HG02623 (cell line): ENCODE results near the gene KCNN3.
"Not testable (repeated sequence)": the region's sequence is repeated elsewhere in the genome, so short reads cannot be mapped to it uniquely, and the experiment has no call there.

Experiments used
- ATAC-seq: cut with Tn5 transposase; IDR thresholded peaks from one replicate; pipeline ENCODE4 v1.9.1; 2021; ENCODE audit warnings: moderate library complexity; ENCODE audit not compliant: unreplicated experiment

Gene KCNN3

GRCh38 chr1:154870115-154870571, at the start of gene KCNN3:
Gene KCNN3 (minus strand): TSS chr1:154870281. CDS start chr1:154869964, 317 bp downstream.
- peak; percentile 79 for ATAC-seq

DNA sequence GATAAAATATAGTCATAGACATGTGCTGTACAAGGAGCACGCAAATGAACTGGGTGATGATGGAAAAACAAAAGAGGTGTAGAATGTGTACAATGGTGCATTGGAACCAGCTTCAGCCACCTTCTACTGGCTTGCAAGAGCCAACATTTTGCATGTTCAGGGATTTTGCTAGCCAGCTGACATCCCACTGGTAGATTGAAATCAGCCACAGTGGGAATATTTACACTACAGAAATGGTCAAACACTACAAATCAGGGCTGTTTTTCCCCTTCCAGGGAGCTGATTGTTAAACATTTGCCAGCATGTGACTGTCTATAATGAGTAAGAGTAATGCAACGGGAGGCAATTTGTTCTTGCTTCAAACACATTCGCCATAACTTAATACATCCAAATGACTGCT, 43.2 kb upstream of the KCNN3 start:
- no peak for ATAC-seq

GRCh38 chr1:154912755-154913154, 42.7 kb upstream of the KCNN3 start:
- ATAC-seq, result no peak

DNA sequence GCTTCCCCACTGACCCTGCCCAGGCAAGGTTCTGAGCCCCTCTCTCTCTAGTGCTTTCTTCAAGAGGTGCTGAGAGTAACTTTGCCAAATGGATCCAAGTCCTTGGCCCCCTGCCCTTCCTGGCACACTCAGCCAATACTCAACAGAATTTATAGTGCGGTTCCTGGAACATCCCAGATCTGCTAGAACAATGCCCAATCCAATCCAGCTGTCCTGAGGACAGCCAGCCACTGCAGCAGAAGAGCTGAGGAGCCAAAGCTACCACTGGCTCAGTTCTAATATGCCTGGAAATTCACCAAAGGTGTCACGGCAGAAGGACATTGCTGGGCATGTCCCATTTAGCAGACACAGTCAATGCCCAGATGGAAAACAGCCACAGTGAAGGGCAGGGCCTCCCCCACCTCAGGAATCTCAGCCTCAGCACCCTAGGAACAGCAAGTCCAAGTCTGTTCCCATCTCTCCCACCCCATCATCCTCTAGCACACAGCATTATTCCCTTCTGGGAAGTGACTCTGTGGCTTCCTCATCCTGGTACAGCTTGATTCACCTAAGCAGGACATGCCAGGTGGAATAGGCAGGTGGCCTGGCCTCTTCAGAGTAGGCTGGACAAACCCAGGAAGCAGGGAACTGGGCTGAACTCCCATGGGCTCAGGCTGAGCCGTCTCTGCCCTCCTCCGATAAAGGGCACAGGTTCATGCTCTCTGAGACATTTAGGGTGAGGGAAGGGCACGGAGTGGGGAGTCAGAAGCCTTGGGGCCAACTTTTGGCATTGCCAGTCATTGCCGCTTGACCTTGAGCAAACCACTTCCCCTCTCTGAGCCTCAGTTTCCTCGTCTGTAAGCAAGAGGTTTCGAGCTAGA, 41.8 kb upstream of the KCNN3 start:
- ATAC-seq, result no peak

- no peak for ATAC-seq
Measured at GRCh38 chr1:154910851-154911250, 40.8 kb upstream of the KCNN3 start.

- ATAC-seq, result no peak
Measured at GRCh38 chr1:154908937-154909336, 38.9 kb upstream of the KCNN3 start.

DNA sequence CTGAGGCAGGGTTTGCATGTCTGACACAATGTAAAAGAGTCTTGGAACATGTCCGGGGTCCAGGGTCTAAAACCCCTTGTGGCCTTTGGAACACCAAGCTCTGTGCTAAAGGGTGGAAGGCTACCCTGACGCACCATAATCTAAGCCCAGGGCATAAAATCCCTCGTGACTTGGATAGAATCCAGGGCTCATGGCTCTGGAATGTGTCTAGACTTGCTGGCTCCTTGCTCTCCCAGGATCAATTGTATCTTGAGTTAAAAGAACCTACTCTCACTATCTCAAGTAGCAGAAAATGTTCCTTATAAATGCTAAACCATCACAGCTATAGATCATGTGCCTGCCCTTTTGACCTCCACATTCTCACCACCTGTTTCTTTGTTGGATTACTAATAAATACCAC, 38.0 kb upstream of the KCNN3 start:
- not testable (repeated sequence) for ATAC-seq

GRCh38 chr1:154906621-154907081, 36.6 kb upstream of the KCNN3 start:
- ATAC-seq, result no peak

DNA sequence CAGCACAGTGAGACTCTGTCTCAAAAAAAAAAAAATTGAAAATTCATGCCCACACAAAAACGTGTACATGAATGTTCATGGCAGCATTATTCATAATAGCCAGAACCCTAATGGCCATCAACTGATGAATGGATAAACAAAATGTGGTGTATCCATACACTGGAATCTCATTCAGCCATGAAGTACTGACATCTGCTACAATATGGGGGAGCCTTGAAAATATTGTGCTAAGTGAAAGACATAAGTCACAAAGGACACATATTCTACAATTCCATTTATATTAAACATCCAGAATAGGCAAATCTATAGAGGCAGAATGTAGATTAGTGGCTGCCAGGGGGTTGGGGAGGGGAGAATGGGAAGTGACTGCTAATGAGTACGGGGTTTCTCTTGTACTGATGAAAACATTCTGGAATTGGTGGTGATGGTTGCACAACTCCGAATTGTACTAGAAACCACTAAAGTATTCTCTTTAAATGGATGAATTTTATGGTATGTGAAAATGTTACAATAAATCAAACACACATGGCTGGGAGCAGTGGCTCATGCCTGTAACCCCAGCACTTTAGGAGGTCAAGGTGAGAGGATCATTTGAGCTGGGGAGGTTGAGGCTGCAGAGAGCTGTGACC, 33.0 kb upstream of the KCNN3 start:
- ATAC-seq, result no peak

DNA sequence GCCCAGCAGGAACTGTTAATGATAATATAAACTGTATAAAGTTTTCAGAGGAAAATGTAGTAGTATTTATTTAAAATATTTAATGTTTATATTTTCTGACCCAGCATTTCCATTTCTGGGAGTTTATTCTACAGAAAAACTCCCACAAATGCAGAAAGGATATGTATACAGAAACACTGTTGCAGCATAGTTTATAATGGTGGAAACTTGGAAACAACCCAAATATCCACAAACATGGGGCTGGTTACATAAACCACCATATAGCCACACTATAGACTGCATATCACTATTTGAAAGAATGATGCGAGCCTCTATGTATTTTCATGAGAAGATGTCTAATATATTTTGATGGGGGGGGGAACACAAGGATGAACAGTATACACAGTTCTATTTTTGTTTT, 31.5 kb upstream of the KCNN3 start:
- ATAC-seq, result no peak

DNA sequence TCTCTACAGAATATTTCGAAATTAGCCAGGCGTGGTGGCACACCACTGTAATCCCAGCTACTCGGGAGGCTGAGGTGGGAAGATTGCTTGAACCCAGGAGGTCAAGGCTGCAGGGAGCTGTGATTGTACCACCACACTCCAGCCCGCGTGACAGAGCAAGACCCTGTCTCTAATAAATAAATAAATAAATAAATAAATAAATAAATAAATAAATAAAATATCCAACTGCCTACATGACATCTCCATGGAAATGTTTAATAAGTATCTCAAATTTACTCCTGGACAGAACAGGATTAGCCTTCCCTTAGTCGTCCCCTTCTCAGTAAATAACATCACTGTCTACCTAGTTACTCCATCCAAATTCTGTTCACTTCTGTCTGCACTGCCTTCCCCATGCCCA, 29.0 kb upstream of the KCNN3 start:
- no peak for ATAC-seq

GRCh38 chr1:154896771-154897286, 26.7 kb upstream of the KCNN3 start:
- ATAC-seq, result no peak

DNA sequence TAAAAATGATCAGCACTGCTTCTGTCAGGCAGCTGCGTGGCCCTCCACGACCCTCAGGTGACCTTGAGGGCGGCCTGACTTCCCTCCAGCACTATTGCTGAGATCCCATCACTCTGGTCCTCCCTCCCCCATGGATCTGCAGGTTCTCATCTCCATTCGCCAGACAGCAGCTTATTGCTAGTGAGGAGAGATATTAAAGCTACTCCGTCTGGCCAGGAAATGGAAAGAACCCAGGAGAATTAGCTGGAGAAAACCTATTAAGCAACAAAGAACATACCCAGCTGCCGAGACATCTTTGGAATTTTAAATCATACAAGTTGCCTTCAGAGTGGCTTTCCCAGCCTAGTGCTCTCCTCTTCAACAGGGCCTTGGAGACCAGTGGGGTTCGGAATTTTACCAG, 25.7 kb upstream of the KCNN3 start:
- ATAC-seq, result no peak

DNA sequence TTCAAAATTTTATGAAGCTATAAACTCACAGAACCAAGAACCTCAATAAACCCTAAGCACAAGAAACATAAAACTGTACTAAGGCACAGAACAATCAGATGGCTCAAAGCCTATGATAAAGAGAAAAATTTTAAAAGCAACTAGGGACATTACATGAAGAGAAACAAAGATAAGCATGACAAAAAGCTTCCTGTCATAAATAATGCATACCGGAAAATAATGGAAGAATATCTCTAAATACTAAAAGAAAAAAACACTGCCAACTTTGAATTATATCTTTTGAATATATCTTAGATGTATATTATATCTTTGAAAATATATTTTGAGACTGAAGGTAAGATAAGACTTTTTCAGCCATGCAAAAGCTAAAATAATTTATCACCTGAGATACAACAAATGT, 21.4 kb upstream of the KCNN3 start:
- no peak for ATAC-seq

DNA sequence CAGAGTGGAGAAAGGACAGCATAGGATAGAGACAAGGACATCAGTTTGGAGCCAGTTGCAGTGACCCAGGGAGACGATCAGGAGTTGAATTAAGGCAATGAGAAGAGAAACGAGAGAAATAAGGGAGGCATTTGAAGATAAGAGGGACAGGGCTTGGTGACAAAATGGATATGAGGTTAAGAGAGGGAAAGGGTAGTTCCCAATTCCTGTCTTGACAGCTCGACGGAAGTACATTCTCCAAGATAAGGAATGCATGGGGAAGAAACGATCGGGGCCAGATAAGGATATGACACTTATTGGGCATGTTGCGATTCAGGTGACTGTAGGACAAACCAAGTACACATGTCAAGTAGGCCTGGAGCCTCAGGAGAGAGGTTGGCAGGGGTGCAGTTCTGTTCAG, 18.7 kb upstream of the KCNN3 start:
- ATAC-seq, result no peak

- ATAC-seq, result no peak
Measured at GRCh38 chr1:154886281-154887015, 16.4 kb upstream of the KCNN3 start.

- no peak for ATAC-seq
Measured at GRCh38 chr1:154884869-154885701, 15.0 kb upstream of the KCNN3 start.

DNA sequence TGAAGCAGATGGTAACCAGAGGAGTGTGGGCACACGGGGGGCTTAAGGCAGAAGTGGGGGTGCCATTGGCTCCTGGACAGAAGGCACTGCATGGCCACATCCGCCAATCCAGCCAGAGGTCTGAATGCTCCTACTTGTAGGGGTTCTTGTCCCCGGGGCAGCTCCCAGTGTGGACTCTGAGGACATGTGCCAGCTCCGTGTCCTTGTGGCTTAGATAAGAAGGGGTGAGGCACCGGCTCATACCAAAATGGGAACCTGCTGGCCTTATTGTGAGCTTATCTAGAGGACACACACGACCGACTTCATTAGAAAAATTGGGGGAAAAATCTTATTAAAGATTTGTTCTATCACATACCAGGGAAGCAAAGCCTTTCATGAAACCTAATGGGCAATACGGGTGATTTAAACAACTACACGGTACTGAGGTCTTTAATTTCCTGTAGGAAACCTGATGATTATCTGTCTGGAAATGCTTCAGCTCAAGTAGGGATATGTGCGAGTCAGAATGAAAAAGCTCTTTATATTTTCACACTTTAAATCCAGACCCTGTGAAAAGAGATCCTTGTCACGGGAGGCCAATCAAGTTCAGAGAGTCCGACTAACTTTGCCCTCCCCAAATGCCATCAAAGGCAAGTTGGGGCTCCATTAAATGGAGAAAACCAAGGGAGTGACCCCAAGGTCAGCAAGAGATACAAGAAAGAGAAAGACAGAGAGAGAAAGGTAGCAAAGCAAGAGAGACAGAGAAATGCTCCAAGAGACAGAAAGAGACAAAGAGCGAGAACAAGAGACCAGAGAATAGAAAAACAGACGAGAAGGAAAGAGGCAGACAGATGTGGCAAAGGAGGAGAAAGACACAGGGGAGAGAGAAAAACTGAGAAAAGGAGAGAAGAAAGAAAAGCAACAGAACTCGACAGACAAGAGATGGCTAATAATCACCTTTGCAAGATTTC, 14.1 kb upstream of the KCNN3 start:
- ATAC-seq, result no peak

DNA sequence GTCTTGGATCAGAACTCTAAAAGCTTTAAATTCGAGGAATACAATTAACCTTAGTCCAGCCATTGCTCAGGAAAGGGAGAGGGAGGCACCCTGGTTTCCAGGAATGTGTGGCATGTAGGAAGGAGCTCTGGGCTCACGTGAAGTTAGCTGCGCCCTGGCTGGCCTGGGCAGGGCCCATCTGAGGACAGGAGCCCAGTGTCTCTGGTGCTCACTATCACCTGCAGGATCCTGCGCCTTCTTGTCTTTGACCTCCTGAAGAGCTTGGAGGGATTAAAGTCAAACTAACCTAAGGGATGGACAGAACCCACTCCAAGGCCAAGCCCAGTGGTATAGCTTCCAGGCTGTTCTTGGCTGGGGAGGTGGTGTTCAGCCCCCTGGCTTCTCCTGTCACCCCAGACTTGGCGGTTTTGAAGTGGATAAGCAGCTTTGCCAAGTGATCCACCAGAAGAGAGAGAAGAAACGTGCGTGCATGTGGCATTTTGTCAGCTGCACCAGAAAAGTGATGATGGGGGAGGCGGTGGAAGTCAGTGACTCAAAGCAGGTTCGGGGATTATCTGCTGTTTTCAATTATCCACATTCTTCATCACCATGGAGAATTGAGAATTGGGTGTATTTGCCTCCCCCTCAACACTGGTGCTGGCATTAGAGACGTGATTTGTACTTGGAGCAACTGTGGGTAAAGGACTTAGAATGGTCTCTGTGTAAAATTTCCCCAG, 11.9 kb upstream of the KCNN3 start:
- ATAC-seq, result no peak
